Measurements from ENCODE around the gene PPP1R3D.

The PPP1R3D gene

GRCh38 chr20:59984541-59984940 is 44.4 kb upstream of the PPP1R3D start:
- H3K4me3 ChIP-seq (ENCODE audit: low read depth in 1 of 2, low read length in 1 of 2): peak overlapping the region; percentile 4 to 33
- TF ChIP-seq CTCF (IDR thresholded peaks at IDR 0.05): no peak
- H3K4me1 ChIP-seq (ENCODE audit: control insufficient read depth in 1 of 2, insufficient read depth in 1 of 2, low read depth in 1 of 2, low read length in 1 of 2): peaks cover 42 to 61% of the 10 kb centered on the region in 2 experiments
- no peaks in the 10 kb centered on the region for H3K36me3 ChIP-seq
- H3K27ac ChIP-seq: peak overlapping the region; percentile 90
- no peaks in the 10 kb centered on the region for H3K9me3 ChIP-seq
- no peaks in the 10 kb centered on the region for H3K27me3 ChIP-seq

GRCh38 chr20:59983076-59983475 is 43.0 kb upstream of the PPP1R3D start:
- no peak overlapping the region for H3K27ac ChIP-seq
- H3K27me3 ChIP-seq: no peaks in the 10 kb centered on the region
- H3K9me3 ChIP-seq: no peaks in the 10 kb centered on the region
- H3K4me3 ChIP-seq (ENCODE audit: low read depth in 1 of 2, low read length in 1 of 2): no peak overlapping the region
- H3K36me3 ChIP-seq: no peaks in the 10 kb centered on the region
- no peak for TF ChIP-seq CTCF (IDR thresholded peaks at IDR 0.05)
- peaks cover 33 to 51% of the 10 kb centered on the region in 2 experiments for H3K4me1 ChIP-seq (ENCODE audit: control insufficient read depth in 1 of 2, insufficient read depth in 1 of 2, low read depth in 1 of 2, low read length in 1 of 2)

GRCh38 chr20:59977086-59977485 is 37.0 kb upstream of the PPP1R3D start:
- no peaks in the 10 kb centered on the region for H3K27me3 ChIP-seq
- TF ChIP-seq CTCF (IDR thresholded peaks at IDR 0.05): no peak
- H3K4me3 ChIP-seq (ENCODE audit: low read depth in 1 of 2, low read length in 1 of 2): no peak overlapping the region
- H3K27ac ChIP-seq: no peak overlapping the region
- peaks cover 15 to 18% of the 10 kb centered on the region in 2 experiments for H3K4me1 ChIP-seq (ENCODE audit: control insufficient read depth in 1 of 2, insufficient read depth in 1 of 2, low read depth in 1 of 2, low read length in 1 of 2)
- H3K36me3 ChIP-seq: no peaks in the 10 kb centered on the region
- no peaks in the 10 kb centered on the region for H3K9me3 ChIP-seq

- no peaks in the 10 kb centered on the region for H3K9me3 ChIP-seq
- no peaks in the 10 kb centered on the region for H3K36me3 ChIP-seq
- no peak for TF ChIP-seq CTCF (IDR thresholded peaks at IDR 0.05)
- H3K27me3 ChIP-seq: no peaks in the 10 kb centered on the region
- H3K27ac ChIP-seq: no peak overlapping the region
- H3K4me3 ChIP-seq (ENCODE audit: low read depth in 1 of 2, low read length in 1 of 2): no peak overlapping the region
- H3K4me1 ChIP-seq (ENCODE audit: control insufficient read depth in 1 of 2, insufficient read depth in 1 of 2, low read depth in 1 of 2, low read length in 1 of 2): peaks cover 23 to 26% of the 10 kb centered on the region in 2 experiments
These were observed 36.2 kb upstream of the PPP1R3D start for GRCh38 chr20:59976156-59976782.

GRCh38 chr20:59972037-59972801 is 32.1 kb upstream of the PPP1R3D start:
- Histone ChIP-seq H3K4me3 (ENCODE audit: low read depth in 1 of 2, low read length in 1 of 2) (no peak overlapping the region), H3K9me3 (no peaks in the 10 kb centered on the region), H3K4me1 (ENCODE audit: control insufficient read depth in 1 of 2, insufficient read depth in 1 of 2, low read depth in 1 of 2, low read length in 1 of 2) (peaks cover 24 to 30% of the 10 kb centered on the region in 2 experiments), H3K36me3 (no peaks in the 10 kb centered on the region), H3K27ac (peak overlapping the region; percentile 69), H3K27me3 (no peaks in the 10 kb centered on the region)
- TF ChIP-seq CTCF (IDR thresholded peaks at IDR 0.05): no peak

All from neutrophil (primary cell).